Measurements from ENCODE around the gene SEMA4F.

DNA sequence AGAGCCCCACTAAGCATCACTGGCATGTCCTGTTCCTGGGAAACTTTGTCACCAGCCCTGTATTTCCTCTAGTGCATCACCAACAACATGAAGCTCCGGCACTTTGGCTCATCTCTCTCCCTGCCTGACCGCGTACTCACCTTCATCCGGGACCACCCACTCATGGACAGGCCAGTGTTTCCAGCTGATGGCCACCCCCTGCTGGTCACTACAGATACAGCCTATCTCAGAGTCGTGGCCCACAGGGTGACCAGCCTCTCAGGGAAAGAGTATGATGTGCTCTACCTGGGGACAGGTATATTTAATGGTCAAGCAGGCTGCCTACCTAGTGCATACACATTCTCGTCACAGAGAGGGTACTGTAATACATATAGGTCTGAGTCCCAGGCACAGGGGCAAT lies 21.0 kb downstream of the SEMA4F start:
- TF ChIP-seq CTCF (IDR thresholded peaks at IDR 0.05; ENCODE audit: low read depth, low read length, poor library complexity, severe bottlenecking) (no peak), EZH2phosphoT487 (IDR thresholded peaks at IDR 0.05; ENCODE audit: borderline replicate concordance, low read length) (no peak)

Measured in DOHH2 (cell line).